HG02798 (cell line): ENCODE data around the gene KDSR.

ENCODE experiments used
- ATAC-seq: cut with Tn5 transposase; IDR thresholded peaks from one replicate; pipeline ENCODE4 v1.9.1; 2021; ENCODE audit warnings: mild to moderate bottlenecking; ENCODE audit not compliant: unreplicated experiment, poor library complexity

Gene KDSR

GRCh38 chr18:63322908-63323634 is 43.9 kb downstream of the KDSR start:
- ATAC-seq, result no peak

GRCh38 chr18:63322206-63322605 is 44.8 kb downstream of the KDSR start:
- no peak for ATAC-seq

DNA sequence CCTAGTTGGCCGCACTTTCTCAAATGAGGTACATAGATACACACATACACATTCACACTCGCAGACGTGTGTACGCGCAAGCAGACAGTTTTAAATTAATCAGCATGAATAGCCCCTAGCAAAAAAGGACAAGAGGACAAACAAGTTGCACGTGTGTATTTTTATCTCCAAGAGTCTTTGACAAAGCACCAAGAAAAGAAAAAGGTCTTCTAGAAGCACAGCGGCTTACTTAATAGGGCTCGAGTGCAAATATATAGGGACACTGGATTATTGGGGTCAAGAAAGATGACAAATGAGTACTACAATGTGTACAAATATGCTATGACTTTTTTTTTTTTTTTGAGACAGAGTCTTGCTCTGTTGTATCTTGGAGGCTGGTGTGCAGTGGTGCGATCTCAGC is 45.7 kb downstream of the KDSR start:
- no peak for ATAC-seq

DNA sequence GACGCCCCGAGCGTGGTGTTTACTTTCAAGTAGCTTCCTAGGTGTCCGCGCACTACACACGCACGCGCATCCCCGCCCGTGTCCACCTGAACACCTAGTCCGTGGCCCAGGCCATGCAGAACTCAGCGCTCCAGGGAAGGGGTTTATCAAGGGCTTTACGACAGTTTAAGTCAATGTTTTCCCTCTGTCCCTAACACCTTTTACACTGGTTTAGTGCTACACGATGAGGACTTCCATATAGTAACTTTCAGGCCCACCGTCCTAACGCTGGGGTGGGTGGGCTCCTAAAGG is 46.1 kb downstream of the KDSR start:
- no peak for ATAC-seq

- peak; percentile 62 for ATAC-seq
Measured at GRCh38 chr18:63320123-63320974, 46.7 kb downstream of the KDSR start.

- peak; percentile 22 for ATAC-seq
Measured at GRCh38 chr18:63319383-63320122, 47.5 kb downstream of the KDSR start, which contains the start of gene BCL2. TSS of gene BCL2 (minus strand) at chr18:63319769.

DNA sequence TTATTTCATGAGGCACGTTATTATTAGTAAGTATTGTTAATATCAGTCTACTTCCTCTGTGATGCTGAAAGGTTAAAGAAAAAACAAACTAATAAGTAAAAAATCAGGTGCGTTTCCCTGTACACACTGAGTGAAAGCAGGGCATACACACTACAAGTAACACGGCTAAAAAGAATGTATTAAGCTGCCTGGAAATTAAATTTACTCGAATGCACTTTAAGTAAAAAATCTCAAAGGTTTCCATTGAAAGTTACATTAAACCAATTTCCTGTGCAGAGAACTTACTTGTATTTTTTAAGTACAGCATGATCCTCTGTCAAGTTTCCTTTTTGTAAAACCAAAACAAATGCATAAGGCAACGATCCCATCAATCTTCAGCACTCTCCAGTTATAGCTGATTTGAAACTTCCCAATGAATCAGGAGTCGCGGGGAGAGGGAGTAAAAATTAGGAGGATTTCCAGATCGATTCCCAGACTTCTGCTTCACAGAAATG is 48.1 kb downstream of the KDSR start:
- no peak for ATAC-seq

DNA sequence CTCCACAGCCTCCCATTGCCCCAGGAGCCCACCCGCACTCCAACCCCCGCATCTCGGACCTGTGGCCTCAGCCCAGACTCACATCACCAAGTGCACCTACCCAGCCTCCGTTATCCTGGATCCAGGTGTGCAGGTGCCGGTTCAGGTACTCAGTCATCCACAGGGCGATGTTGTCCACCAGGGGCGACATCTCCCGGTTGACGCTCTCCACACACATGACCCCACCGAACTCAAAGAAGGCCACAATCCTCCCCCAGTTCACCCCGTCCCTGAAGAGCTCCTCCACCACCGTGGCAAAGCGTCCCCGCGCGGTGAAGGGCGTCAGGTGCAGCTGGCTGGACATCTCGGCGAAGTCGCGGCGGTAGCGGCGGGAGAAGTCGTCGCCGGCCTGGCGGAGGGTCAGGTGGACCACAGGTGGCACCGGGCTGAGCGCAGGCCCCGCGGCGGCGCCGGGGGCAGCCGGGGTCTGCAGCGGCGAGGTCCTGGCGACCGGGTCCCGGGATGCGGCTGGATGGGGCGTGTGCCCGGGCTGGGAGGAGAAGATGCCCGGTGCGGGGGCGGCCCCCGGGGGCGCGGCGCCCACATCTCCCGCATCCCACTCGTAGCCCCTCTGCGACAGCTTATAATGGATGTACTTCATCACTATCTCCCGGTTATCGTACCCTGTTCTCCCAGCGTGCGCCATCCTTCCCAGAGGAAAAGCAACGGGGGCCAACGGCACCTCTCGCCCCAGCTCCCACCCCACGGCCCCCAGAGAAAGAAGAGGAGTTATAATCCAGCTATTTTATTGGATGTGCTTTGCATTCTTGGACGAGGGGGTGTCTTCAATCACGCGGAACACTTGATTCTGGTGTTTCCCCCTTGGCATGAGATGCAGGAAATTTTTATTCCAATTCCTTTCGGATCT is 48.8 kb downstream of the KDSR start:
- peak; percentile 50 for ATAC-seq

DNA sequence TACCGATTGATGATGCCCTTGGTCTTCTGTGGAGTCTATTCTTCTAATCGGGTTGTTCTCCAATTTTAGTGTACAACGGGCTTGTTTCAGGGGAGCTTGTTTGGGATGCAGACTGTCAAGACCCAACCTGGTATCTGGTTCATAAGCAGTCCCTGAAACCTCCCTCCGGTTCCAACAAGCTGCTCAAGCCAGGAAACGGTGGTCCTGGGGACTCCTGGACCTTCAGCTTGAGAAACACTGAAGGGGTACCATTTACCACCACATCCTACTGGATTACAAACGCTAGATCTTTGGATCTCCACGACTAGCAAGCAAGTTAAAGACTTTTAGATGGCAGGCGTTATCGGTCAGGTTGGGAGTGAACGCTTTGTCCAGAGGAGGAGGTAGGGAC is 49.5 kb downstream of the KDSR start:
- ATAC-seq, result no peak

GRCh38 chr18:63316612-63317555 is 50.1 kb downstream of the KDSR start:
- ATAC-seq, result peak; percentile 10

GRCh38 chr18:63315876-63316275 is 51.1 kb downstream of the KDSR start:
- ATAC-seq, result no peak

DNA sequence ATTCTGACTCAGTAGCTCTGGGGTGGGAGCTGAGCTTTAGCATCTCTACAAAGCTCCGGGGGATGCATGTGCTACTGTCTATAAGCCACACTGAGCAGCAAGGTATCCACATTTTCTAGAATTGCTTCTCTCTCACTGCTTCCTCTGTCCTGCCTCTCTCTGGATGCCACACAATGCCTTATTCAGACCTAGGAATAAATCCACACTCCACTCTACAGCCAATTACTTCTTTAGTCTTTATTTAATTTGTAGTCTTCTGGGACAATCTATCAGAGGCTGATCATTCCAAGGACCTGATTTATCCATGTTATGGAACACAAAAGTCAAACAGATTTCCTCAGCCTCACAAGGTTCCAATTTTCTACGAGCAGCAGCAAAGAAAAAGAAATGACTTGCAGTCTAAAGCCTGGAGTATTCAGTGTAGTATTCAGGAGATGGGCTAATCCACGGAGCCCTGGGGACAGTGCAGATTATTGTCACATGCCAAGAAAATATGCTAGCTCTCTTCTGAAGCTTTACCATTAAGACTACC is 51.8 kb downstream of the KDSR start:
- ATAC-seq, result no peak

GRCh38 chr18:63314062-63314790 is 52.8 kb downstream of the KDSR start:
- no peak for ATAC-seq

- no peak for ATAC-seq
Measured at GRCh38 chr18:63313396-63313917, 53.5 kb downstream of the KDSR start.

DNA sequence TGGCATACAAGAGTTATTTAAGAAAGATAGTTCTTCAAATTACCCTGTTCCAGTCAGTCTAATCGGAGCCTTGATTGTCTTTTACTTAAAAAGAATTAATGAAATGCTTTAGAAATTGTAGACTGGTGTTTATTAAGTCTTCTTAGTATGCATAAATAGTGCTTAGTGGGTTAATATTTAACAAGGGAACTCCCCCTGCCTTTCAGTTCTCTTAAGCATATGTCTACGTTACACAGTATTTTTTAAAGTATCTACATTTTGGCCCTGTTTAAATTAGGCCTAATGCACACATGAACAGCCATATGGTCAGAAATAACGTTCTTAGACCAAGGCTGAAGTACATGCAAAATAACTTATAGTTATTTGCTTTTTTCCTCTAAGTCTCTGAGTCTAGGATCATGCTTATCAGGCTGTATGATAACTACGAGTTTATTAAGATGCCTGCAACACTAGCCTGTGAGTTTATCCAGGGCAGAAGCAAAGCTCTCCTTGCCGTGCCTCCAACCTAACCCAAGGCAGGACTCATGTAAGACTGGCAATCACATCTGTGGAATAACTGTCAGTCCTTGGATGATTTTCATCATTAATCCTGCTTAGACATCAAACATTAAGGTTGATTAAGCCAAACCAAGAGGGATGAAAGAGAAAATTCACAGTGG is 54.1 kb downstream of the KDSR start:
- peak; percentile 39 for ATAC-seq

- ATAC-seq, result peak; percentile 3
Measured at GRCh38 chr18:63312019-63312409, 55.0 kb downstream of the KDSR start.
